Progenitor cell of endocrine pancreas (in vitro differentiated cells): ENCODE measurements around the gene RAB31. TPM values are rescaled to one million over a fixed set of nuclear protein-coding genes. Genes with fewer than 3 reads are reported as not detected.

Experiments
- DNase-seq: peaks from one replicate; pipeline ENCODE4 v3.0.0; 2021; ENCODE audit warnings: low spot score; ENCODE audit not compliant: unreplicated experiment
- H3K27ac Mint-ChIP-seq: 2 replicates; pipeline ENCODE4 v1.8.0; 2021; ENCODE audit warnings: mild to moderate bottlenecking, moderate library complexity, mixed read lengths
- H3K27me3 Mint-ChIP-seq: 2 replicates; pipeline ENCODE4 v1.8.0; 2021; ENCODE audit warnings: mixed read lengths
- H3K36me3 Mint-ChIP-seq: 2 replicates; pipeline ENCODE4 v1.8.0; 2022; ENCODE audit warnings: mixed read lengths; ENCODE audit not compliant: insufficient read depth
- H3K4me1 Mint-ChIP-seq: 2 replicates; pipeline ENCODE4 v1.8.0; 2021; ENCODE audit warnings: low read depth, mixed read lengths
- H3K4me3 Mint-ChIP-seq: 2 replicates; pipeline ENCODE4 v1.8.0; 2021; ENCODE audit warnings: low read depth, mild to moderate bottlenecking, moderate library complexity, mixed read lengths
- H3K9me3 Mint-ChIP-seq: 2 replicates; pipeline ENCODE4 v1.8.0; 2021; ENCODE audit warnings: low read depth, mixed read lengths
- CTCF ChIP-seq: fragments of 200-600 bp; sonication (generic); IDR thresholded peaks from one replicate; pipeline ENCODE4 v1.5.0; 2021; ENCODE audit warnings: antibody characterized with exemption, mild to moderate bottlenecking; ENCODE audit not compliant: unreplicated experiment
- total RNA-seq: library from RNA; stranded (reverse); gene quantifications from 2 replicates; pipeline ENCODE4 v1.2.1, GENCODE V29; 2021

RAB31 gene
- total RNA-seq, 1 donor from 2014 or later: 2.9 TPM

GRCh38 chr18:9710037-9710436, 1.9 kb downstream of the RAB31 start:
- Mint-ChIP-seq H3K4me1 (peaks cover 9% of the 10 kb centered on the region), H3K4me3 (no peak overlapping the region), H3K27ac (no peak overlapping the region), H3K9me3 (no peaks in the 10 kb centered on the region), H3K27me3 (peaks cover 81% of the 10 kb centered on the region), H3K36me3 (no peaks in the 10 kb centered on the region)
- no peak for DNase-seq
- TF ChIP-seq CTCF: no peak

GRCh38 chr18:9711361-9712129, 3.4 kb downstream of the RAB31 start:
- Mint-ChIP-seq H3K9me3 (no peaks in the 10 kb centered on the region), H3K4me3 (no peak overlapping the region), H3K4me1 (peaks cover 12% of the 10 kb centered on the region), H3K27ac (no peak overlapping the region), H3K27me3 (peaks cover 71% of the 10 kb centered on the region), H3K36me3 (no peaks in the 10 kb centered on the region)
- DNase-seq: no peak
- no peak for TF ChIP-seq CTCF

- no peak for DNase-seq
- H3K27ac Mint-ChIP-seq: no peak overlapping the region
- H3K27me3 Mint-ChIP-seq: peaks cover 65% of the 10 kb centered on the region
- H3K36me3 Mint-ChIP-seq: no peaks in the 10 kb centered on the region
- no peak overlapping the region for H3K4me3 Mint-ChIP-seq
- no peaks in the 10 kb centered on the region for H3K9me3 Mint-ChIP-seq
- peaks cover 12% of the 10 kb centered on the region for H3K4me1 Mint-ChIP-seq
- no peak for TF ChIP-seq CTCF
Observed at GRCh38 chr18:9712130-9712577, 4.1 kb downstream of the RAB31 start.

- DNase-seq: no peak
- Mint-ChIP-seq H3K4me3 (no peak overlapping the region), H3K36me3 (no peaks in the 10 kb centered on the region), H3K27ac (no peak overlapping the region), H3K4me1 (peaks cover 10% of the 10 kb centered on the region), H3K27me3 (peaks cover 61% of the 10 kb centered on the region), H3K9me3 (no peaks in the 10 kb centered on the region)
- TF ChIP-seq CTCF: no peak
Observed at GRCh38 chr18:9712611-9713010, 4.5 kb downstream of the RAB31 start.

GRCh38 chr18:9714266-9715087, 6.4 kb downstream of the RAB31 start:
- H3K27me3 Mint-ChIP-seq: peaks cover 53% of the 10 kb centered on the region
- DNase-seq: no peak
- H3K9me3 Mint-ChIP-seq: no peaks in the 10 kb centered on the region
- H3K36me3 Mint-ChIP-seq: no peaks in the 10 kb centered on the region
- no peak for TF ChIP-seq CTCF
- no peak overlapping the region for H3K4me3 Mint-ChIP-seq
- no peak overlapping the region for H3K27ac Mint-ChIP-seq
- peaks cover 5% of the 10 kb centered on the region for H3K4me1 Mint-ChIP-seq
